ENCODE data around the gene INPPL1.
"Not testable (repeated sequence)": the region's sequence is repeated elsewhere in the genome, so short reads cannot be mapped to it uniquely, and the experiment has no call there.

The INPPL1 gene

GRCh38 chr11:72254299-72254993 is 29.9 kb downstream of the INPPL1 start:
- Histone ChIP-seq H3K9ac (ENCODE audit: low read depth in 1 of 2, low read length in 2 of 2) (no peak overlapping the region), H3K27ac (ENCODE audit: low read depth, low read length) (no peak overlapping the region), H3K9me3 (ENCODE audit: control insufficient read depth in 1 of 2, low read length in 2 of 2) (no peaks in the 10 kb centered on the region), H3K4me3 (ENCODE audit: low read depth in 1 of 2, low read length in 2 of 2) (no peak overlapping the region), H3K4me1 (ENCODE audit: control insufficient read depth in 1 of 2, insufficient read depth in 2 of 2, low read length in 2 of 2) (no peaks in the 10 kb centered on the region), H3K36me3 (ENCODE audit: control insufficient read depth in 1 of 2, insufficient read depth in 2 of 2, low read length in 2 of 2) (no peaks in the 10 kb centered on the region), H3K27me3 (ENCODE audit: control insufficient read depth in 1 of 2, insufficient read depth in 2 of 2, low read length in 2 of 2) (peaks cover 0 to 5% of the 10 kb centered on the region in 2 donors)

GRCh38 chr11:72257570-72257969 is 33.0 kb downstream of the INPPL1 start:
- no peaks in the 10 kb centered on the region for H3K36me3 ChIP-seq (ENCODE audit: control insufficient read depth in 1 of 2, insufficient read depth in 2 of 2, low read length in 2 of 2)
- H3K27ac ChIP-seq (ENCODE audit: low read depth, low read length): no peak overlapping the region
- H3K9me3 ChIP-seq (ENCODE audit: control insufficient read depth in 1 of 2, low read length in 2 of 2): no peaks in the 10 kb centered on the region
- H3K27me3 ChIP-seq (ENCODE audit: control insufficient read depth in 1 of 2, insufficient read depth in 2 of 2, low read length in 2 of 2): peaks cover 0 to 5% of the 10 kb centered on the region in 2 donors
- no peak overlapping the region for H3K4me3 ChIP-seq (ENCODE audit: low read depth in 1 of 2, low read length in 2 of 2)
- no peak overlapping the region for H3K9ac ChIP-seq (ENCODE audit: low read depth in 1 of 2, low read length in 2 of 2)
- H3K4me1 ChIP-seq (ENCODE audit: control insufficient read depth in 1 of 2, insufficient read depth in 2 of 2, low read length in 2 of 2): no peaks in the 10 kb centered on the region

GRCh38 chr11:72259490-72259889 is 34.9 kb downstream of the INPPL1 start:
- Histone ChIP-seq H3K4me1 (ENCODE audit: control insufficient read depth in 1 of 2, insufficient read depth in 2 of 2, low read length in 2 of 2) (no peaks in the 10 kb centered on the region), H3K27ac (ENCODE audit: low read depth, low read length) (no peak overlapping the region), H3K9me3 (ENCODE audit: control insufficient read depth in 1 of 2, low read length in 2 of 2) (no peaks in the 10 kb centered on the region), H3K9ac (ENCODE audit: low read depth in 1 of 2, low read length in 2 of 2) (no peak overlapping the region), H3K27me3 (ENCODE audit: control insufficient read depth in 1 of 2, insufficient read depth in 2 of 2, low read length in 2 of 2) (peaks cover 0 to 5% of the 10 kb centered on the region in 2 donors), H3K4me3 (ENCODE audit: low read depth in 1 of 2, low read length in 2 of 2) (no peak overlapping the region), H3K36me3 (ENCODE audit: control insufficient read depth in 1 of 2, insufficient read depth in 2 of 2, low read length in 2 of 2) (no peaks in the 10 kb centered on the region)

GRCh38 chr11:72260574-72260973 is 36.0 kb downstream of the INPPL1 start:
- H3K9ac ChIP-seq (ENCODE audit: low read depth in 1 of 2, low read length in 2 of 2): no peak overlapping the region
- no peak overlapping the region for H3K27ac ChIP-seq (ENCODE audit: low read depth, low read length)
- H3K9me3 ChIP-seq (ENCODE audit: control insufficient read depth in 1 of 2, low read length in 2 of 2): no peaks in the 10 kb centered on the region
- H3K27me3 ChIP-seq (ENCODE audit: control insufficient read depth in 1 of 2, insufficient read depth in 2 of 2, low read length in 2 of 2): peaks cover 0 to 5% of the 10 kb centered on the region in 2 donors
- no peaks in the 10 kb centered on the region for H3K36me3 ChIP-seq (ENCODE audit: control insufficient read depth in 1 of 2, insufficient read depth in 2 of 2, low read length in 2 of 2)
- no peaks in the 10 kb centered on the region for H3K4me1 ChIP-seq (ENCODE audit: control insufficient read depth in 1 of 2, insufficient read depth in 2 of 2, low read length in 2 of 2)
- no peak overlapping the region for H3K4me3 ChIP-seq (ENCODE audit: low read depth in 1 of 2, low read length in 2 of 2)

- H3K9ac ChIP-seq (ENCODE audit: low read depth in 1 of 2, low read length in 2 of 2): no peak overlapping the region
- H3K9me3 ChIP-seq (ENCODE audit: control insufficient read depth in 1 of 2, low read length in 2 of 2): no peaks in the 10 kb centered on the region
- no peaks in the 10 kb centered on the region for H3K4me1 ChIP-seq (ENCODE audit: control insufficient read depth in 1 of 2, insufficient read depth in 2 of 2, low read length in 2 of 2)
- no peak overlapping the region for H3K27ac ChIP-seq (ENCODE audit: low read depth, low read length)
- no peak overlapping the region for H3K4me3 ChIP-seq (ENCODE audit: low read depth in 1 of 2, low read length in 2 of 2)
- no peaks in the 10 kb centered on the region for H3K36me3 ChIP-seq (ENCODE audit: control insufficient read depth in 1 of 2, insufficient read depth in 2 of 2, low read length in 2 of 2)
- H3K27me3 ChIP-seq (ENCODE audit: control insufficient read depth in 1 of 2, insufficient read depth in 2 of 2, low read length in 2 of 2): no peaks in the 10 kb centered on the region
These were observed 38.8 kb downstream of the INPPL1 start for GRCh38 chr11:72263361-72263760.

- no peaks in the 10 kb centered on the region for H3K36me3 ChIP-seq (ENCODE audit: control insufficient read depth in 1 of 2, insufficient read depth in 2 of 2, low read length in 2 of 2)
- no peak overlapping the region for H3K4me3 ChIP-seq (ENCODE audit: low read depth in 1 of 2, low read length in 2 of 2)
- H3K27me3 ChIP-seq (ENCODE audit: control insufficient read depth in 1 of 2, insufficient read depth in 2 of 2, low read length in 2 of 2): no peaks in the 10 kb centered on the region
- no peak overlapping the region for H3K9ac ChIP-seq (ENCODE audit: low read depth in 1 of 2, low read length in 2 of 2)
- no peaks in the 10 kb centered on the region for H3K4me1 ChIP-seq (ENCODE audit: control insufficient read depth in 1 of 2, insufficient read depth in 2 of 2, low read length in 2 of 2)
- H3K27ac ChIP-seq (ENCODE audit: low read depth, low read length): no peak overlapping the region
- H3K9me3 ChIP-seq (ENCODE audit: control insufficient read depth in 1 of 2, low read length in 2 of 2): no peaks in the 10 kb centered on the region
These were observed 41.4 kb downstream of the INPPL1 start for GRCh38 chr11:72265951-72266350.

- H3K9me3 ChIP-seq (ENCODE audit: control insufficient read depth in 1 of 2, low read length in 2 of 2); H3K27me3 ChIP-seq (ENCODE audit: control insufficient read depth in 1 of 2, insufficient read depth in 2 of 2, low read length in 2 of 2): not testable (repeated sequence)
These were observed 42.4 kb downstream of the INPPL1 start for GRCh38 chr11:72266960-72267359.

GRCh38 chr11:72267956-72268617 is 43.5 kb downstream of the INPPL1 start:
- H3K9me3 ChIP-seq (ENCODE audit: control insufficient read depth in 1 of 2, low read length in 2 of 2): no peaks in the 10 kb centered on the region

More at GRCh38 chr11:72266960-72267359, 42.4 kb downstream of the INPPL1 start:
- not testable (repeated sequence) for H3K36me3 ChIP-seq (ENCODE audit: control insufficient read depth in 1 of 2, insufficient read depth in 2 of 2, low read length in 2 of 2); H3K4me1 ChIP-seq (ENCODE audit: control insufficient read depth in 1 of 2, insufficient read depth in 2 of 2, low read length in 2 of 2); H3K4me3 ChIP-seq (ENCODE audit: low read depth in 1 of 2, low read length in 2 of 2); H3K9ac ChIP-seq (ENCODE audit: low read depth in 1 of 2, low read length in 2 of 2); H3K27ac ChIP-seq (ENCODE audit: low read depth, low read length)

GRCh38 chr11:72271980-72272379 is 47.4 kb downstream of the INPPL1 start:
- H3K9ac ChIP-seq (ENCODE audit: low read depth in 1 of 2, low read length in 2 of 2): no peak overlapping the region
- no peaks in the 10 kb centered on the region for H3K4me1 ChIP-seq (ENCODE audit: control insufficient read depth in 1 of 2, insufficient read depth in 2 of 2, low read length in 2 of 2)
- no peaks in the 10 kb centered on the region for H3K36me3 ChIP-seq (ENCODE audit: control insufficient read depth in 1 of 2, insufficient read depth in 2 of 2, low read length in 2 of 2)
- H3K27me3 ChIP-seq (ENCODE audit: control insufficient read depth in 1 of 2, insufficient read depth in 2 of 2, low read length in 2 of 2): no peaks in the 10 kb centered on the region
- no peak overlapping the region for H3K27ac ChIP-seq (ENCODE audit: low read depth, low read length)
- H3K4me3 ChIP-seq (ENCODE audit: low read depth in 1 of 2, low read length in 2 of 2): no peak overlapping the region
- no peaks in the 10 kb centered on the region for H3K9me3 ChIP-seq (ENCODE audit: control insufficient read depth in 1 of 2, low read length in 2 of 2)

More at GRCh38 chr11:72267956-72268617, 43.5 kb downstream of the INPPL1 start:
- H3K4me3 ChIP-seq (ENCODE audit: low read depth in 1 of 2, low read length in 2 of 2): no peak overlapping the region
- H3K4me1 ChIP-seq (ENCODE audit: control insufficient read depth in 1 of 2, insufficient read depth in 2 of 2, low read length in 2 of 2): no peaks in the 10 kb centered on the region
- H3K27me3 ChIP-seq (ENCODE audit: control insufficient read depth in 1 of 2, insufficient read depth in 2 of 2, low read length in 2 of 2): no peaks in the 10 kb centered on the region
- H3K36me3 ChIP-seq (ENCODE audit: control insufficient read depth in 1 of 2, insufficient read depth in 2 of 2, low read length in 2 of 2): no peaks in the 10 kb centered on the region
- H3K9ac ChIP-seq (ENCODE audit: low read depth in 1 of 2, low read length in 2 of 2): no peak overlapping the region
- H3K27ac ChIP-seq (ENCODE audit: low read depth, low read length): no peak overlapping the region

- Histone ChIP-seq H3K4me3 (ENCODE audit: low read depth in 1 of 2, low read length in 2 of 2) (no peak overlapping the region), H3K4me1 (ENCODE audit: control insufficient read depth in 1 of 2, insufficient read depth in 2 of 2, low read length in 2 of 2) (no peaks in the 10 kb centered on the region), H3K9ac (ENCODE audit: low read depth in 1 of 2, low read length in 2 of 2) (no peak overlapping the region), H3K9me3 (ENCODE audit: control insufficient read depth in 1 of 2, low read length in 2 of 2) (no peaks in the 10 kb centered on the region), H3K27ac (ENCODE audit: low read depth, low read length) (no peak overlapping the region), H3K36me3 (ENCODE audit: control insufficient read depth in 1 of 2, insufficient read depth in 2 of 2, low read length in 2 of 2) (no peaks in the 10 kb centered on the region), H3K27me3 (ENCODE audit: control insufficient read depth in 1 of 2, insufficient read depth in 2 of 2, low read length in 2 of 2) (no peaks in the 10 kb centered on the region)
These were observed 49.9 kb downstream of the INPPL1 start for GRCh38 chr11:72274435-72274834.
